HepG2 (cell line): Measurements from ENCODE around the gene PIGO. TPM values are rescaled to one million over a fixed set of nuclear protein-coding genes. Genes with fewer than 3 reads are reported as not detected.

Experiments used
- BATF2 ChIP-seq: sonication (generic); formaldehyde crosslinking; IDR thresholded peaks from 2 replicates; pipeline ENCODE4 v1.8.0; 2022; ENCODE audit warnings: mild to moderate bottlenecking, missing genetic modification reagents, moderate library complexity
- BCLAF1 ChIP-seq: fragments of 450-650 bp; IDR thresholded peaks from 2 replicates; pipeline ENCODE4 v1.6.1; 2017; ENCODE audit warnings: mild to moderate bottlenecking
- BORCS8-MEF2B ChIP-seq: sonication (generic); formaldehyde crosslinking; IDR thresholded peaks from 2 replicates; pipeline ENCODE4 v1.8.0; 2022; ENCODE audit warnings: mild to moderate bottlenecking, missing genetic modification reagents
- CBX2 ChIP-seq, 2 experiments: fragments of 200-600 bp in 1 of 2; sonication (generic); formaldehyde crosslinking in 1 of 2; IDR thresholded peaks; 2 replicates each; pipeline versions ENCODE4 v1.7.0 to v1.8.1; 2018 to 2022; ENCODE audit warnings: low read depth in 2 of 2, low read length in 1 of 2, mild to moderate bottlenecking in 1 of 2, missing genetic modification reagents in 1 of 2
- CENPT ChIP-seq: sonication (generic); formaldehyde crosslinking; IDR thresholded peaks from 2 replicates; pipeline ENCODE4 v1.8.0; 2022; ENCODE audit warnings: low read depth, mild to moderate bottlenecking, moderate library complexity, missing genetic modification reagents
- CREM ChIP-seq, 2 experiments: sonication (generic) in 1 of 2; formaldehyde crosslinking in 1 of 2; IDR thresholded peaks; 2 replicates each; pipeline versions ENCODE4 v1.4.0 to v1.6.1; 2016 to 2020; ENCODE audit warnings: antibody characterized with exemption in 1 of 2, mild to moderate bottlenecking in 1 of 2, missing genetic modification reagents in 1 of 2
- FOXJ3 ChIP-seq: sonication (generic); formaldehyde crosslinking; IDR thresholded peaks from 2 replicates; pipeline ENCODE4 v1.4.0; 2020; ENCODE audit warnings: missing genetic modification reagents, mild to moderate bottlenecking, borderline replicate concordance
- FOXK1 ChIP-seq: sonication (generic); formaldehyde crosslinking; IDR thresholded peaks from 2 replicates; pipeline ENCODE4 v1.4.0; 2020; ENCODE audit warnings: low read depth, missing genetic modification reagents, borderline replicate concordance
- GRHL1 ChIP-seq: sonication (generic); formaldehyde crosslinking; conservative IDR thresholded peaks from 2 replicates; pipeline ENCODE4 v1.8.0; 2022; ENCODE audit warnings: missing genetic modification reagents
- HIVEP1 ChIP-seq: sonication (generic); formaldehyde crosslinking; IDR thresholded peaks from 2 replicates; pipeline ENCODE4 v1.4.0; 2020; ENCODE audit warnings: mild to moderate bottlenecking, missing genetic modification reagents
- KLF15 ChIP-seq: sonication (generic); formaldehyde crosslinking; IDR thresholded peaks from 2 replicates; pipeline ENCODE4 v1.8.1; 2023; ENCODE audit warnings: borderline replicate concordance, mild to moderate bottlenecking, inconsistent platforms, missing genetic modification reagents, mixed read lengths
- KMT2B ChIP-seq: IDR thresholded peaks from 2 replicates; pipeline ENCODE4 v1.6.1; 2016; ENCODE audit warnings: missing genetic modification reagents, missing compliant biosample characterization
- NR1H2 ChIP-seq: sonication (generic); formaldehyde crosslinking; IDR thresholded peaks from 2 replicates; pipeline ENCODE4 v1.8.1; 2022; ENCODE audit warnings: low read depth, missing genetic modification reagents, borderline replicate concordance
- POLR2A ChIP-seq, 2 experiments: IDR thresholded peaks; 2 replicates each; pipeline ENCODE4 v1.6.1; 2011; ENCODE audit warnings: low read depth in 2 of 2, low read length in 2 of 2, mild to moderate bottlenecking in 1 of 2, moderate library complexity in 1 of 2; ENCODE audit not compliant: insufficient read depth in 1 of 2
- ZNF124 ChIP-seq: sonication (generic); formaldehyde crosslinking; IDR thresholded peaks from 2 replicates; pipeline ENCODE4 v1.4.0; 2020; ENCODE audit warnings: missing genetic modification reagents
- ZNF567 ChIP-seq: sonication (generic); formaldehyde crosslinking; IDR thresholded peaks from 2 replicates; pipeline ENCODE4 v1.8.1; 2023; ENCODE audit warnings: mild to moderate bottlenecking, missing genetic modification reagents, borderline replicate concordance
- ZNF609 ChIP-seq: sonication (generic); formaldehyde crosslinking; IDR thresholded peaks from 2 replicates; pipeline ENCODE4 v1.4.0; 2020; ENCODE audit warnings: mild to moderate bottlenecking, missing genetic modification reagents, borderline replicate concordance
- polyA plus RNA-seq, 8 experiments: library from polyadenylated mRNA; depleted of rRNA in 3 of 8; stranded (reverse) in 7 of 8; unstranded in 1 of 8; fragments of >200 nt; fragmentation: Illumina TruSeq in 4 of 8; extraction: Trizol in 4 of 8; gene quantifications; 2 replicates each; pipeline versions ENCODE4 v1.2.1 to v1.2.3, GENCODE V29; 2011 to 2016; ENCODE audit warnings: low read depth in 4 of 8, missing spikeins in 1 of 8, mixed read lengths in 1 of 8; ENCODE audit not compliant: insufficient read depth in 1 of 8
- total RNA-seq, 5 experiments: library from RNA; depleted of rRNA; stranded (reverse); fragments of >200 nt; fragmentation: Illumina TruSeq; extraction: Trizol; gene quantifications; 2 replicates each; pipeline ENCODE4 v1.2.3, GENCODE V29; 2016; ENCODE audit warnings: low read depth in 1 of 5

PIGO gene
- total and polyA plus RNA-seq, 2 of the 13 experiments (the other 11 are each of a cell fraction or from before 2014, with no cell fraction given): 20.5 to 26.2 TPM

DNA sequence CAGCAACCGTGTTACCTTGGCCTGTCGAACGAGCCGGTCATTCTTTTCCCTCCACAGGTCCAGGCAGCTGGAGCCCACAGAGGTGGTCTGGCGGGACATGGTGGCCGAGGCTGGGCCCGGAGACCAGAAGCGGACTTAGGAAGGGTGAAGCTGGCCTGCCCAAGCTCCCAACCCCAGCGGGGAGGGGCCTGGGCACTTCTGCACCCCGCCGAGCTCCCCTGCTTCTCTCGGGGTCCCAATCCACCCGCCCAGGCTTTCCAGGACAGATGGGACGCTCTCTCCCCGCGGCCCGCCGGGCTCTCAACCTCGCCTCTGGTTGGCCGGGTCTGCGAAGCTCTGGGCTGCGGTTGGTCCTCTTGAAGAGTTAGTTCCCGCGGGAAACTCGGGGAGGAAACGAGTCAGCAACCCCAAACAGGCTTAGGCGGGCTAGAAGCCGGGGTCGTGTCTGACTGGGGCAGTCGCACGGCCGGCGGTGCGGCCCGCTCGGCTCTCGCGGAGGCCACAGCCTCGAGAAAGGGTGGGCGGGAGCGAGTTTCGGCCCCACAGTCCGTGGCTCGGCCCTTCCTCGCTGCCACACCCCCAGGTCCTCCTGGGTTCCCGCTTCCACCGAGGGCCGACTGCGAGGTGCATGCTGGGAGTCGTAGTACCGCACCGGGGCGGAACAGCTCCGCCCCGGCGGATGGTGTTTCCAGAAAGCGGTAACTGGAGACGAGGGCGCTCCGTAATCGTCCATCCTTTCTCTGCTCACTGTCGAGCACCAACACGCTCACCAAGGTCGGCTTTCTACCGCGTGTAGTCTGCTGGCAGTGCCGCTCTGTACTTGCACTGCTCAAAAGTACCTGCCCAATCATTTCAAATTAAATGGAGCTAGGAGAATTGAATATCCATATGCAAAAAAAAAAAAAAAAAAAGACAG is 16.7 kb downstream of the PIGO start, which contains the start of gene FANCG (continued):
- TF ChIP-seq ZNF609 (no peak), FOXJ3 (CRISPR knock-in tag) (no peak), KLF15 (CRISPR knock-in tag) (no peak), CENPT (CRISPR knock-in tag) (peak; percentile 86; the same call in 1 of the 2 replicates), NR1H2 (CRISPR knock-in tag) (no peak), CBX2 (IDR thresholded peaks at IDR 0.05; ENCODE audit: low read depth, low read length) (no peak), CBX2 (CRISPR knock-in tag; IDR thresholded peaks at IDR 0.05; ENCODE audit: low read depth) (no peak), BORCS8-MEF2B (CRISPR knock-in tag) (peak; percentile 76), ZNF124 (no peak), KMT2B (CRISPR knock-in tag) (peak; percentile 61), GRHL1 (CRISPR knock-in tag) (no peak), FOXK1 (CRISPR knock-in tag) (no peak), BCLAF1 (no peak), POLR2A (IDR thresholded peaks at IDR 0.05; ENCODE audit: insufficient read depth in 1 of 2, low read depth in 2 of 2, low read length in 2 of 2) (peak in 1 of 2 experiments; percentile 47; a peak in 1 of 4 replicates), CREM (IDR thresholded peaks at IDR 0.05) (peak; percentile 47), CREM (CRISPR knock-in tag; IDR thresholded peaks at IDR 0.05) (no peak), ZNF567 (CRISPR knock-in tag) (no peak), BATF2 (CRISPR knock-in tag) (no peak), HIVEP1 (CRISPR knock-in tag) (no peak)
